NCI-H2196 treated with DMSO at 0.1 percent for 48 hours (cell line): ENCODE measurements around the gene UNC119B.
"Not testable (repeated sequence)": the region's sequence is repeated elsewhere in the genome, so short reads cannot be mapped to it uniquely, and the experiment has no call there.

ENCODE experiments used
- DNase-seq: peaks from one replicate; lab custom pipeline; 2025; ENCODE audit not compliant: unreplicated experiment; lab: John Stamatoyannopoulos, UW

Gene UNC119B

GRCh38 chr12:120710031-120710804 is at the start of gene UNC119B:
Gene UNC119B, plus strand, starts transcription at chr12:120710458. Its CDS starts 17 bp downstream, at chr12:120710475.
- peak; percentile 48 for DNase-seq

GRCh38 chr12:120661432-120661831 is 48.8 kb upstream of the UNC119B start:
- no peak for DNase-seq

- DNase-seq, result no peak
Observed at GRCh38 chr12:120662879-120663278, 47.4 kb upstream of the UNC119B start.

GRCh38 chr12:120663741-120664140 is 46.5 kb upstream of the UNC119B start:
- DNase-seq, result no peak

- no peak for DNase-seq
Observed at GRCh38 chr12:120666571-120667390, 43.5 kb upstream of the UNC119B start.

GRCh38 chr12:120668091-120668867 is 42.0 kb upstream of the UNC119B start:
- no peak for DNase-seq

- DNase-seq, result no peak
Observed at GRCh38 chr12:120668868-120669840, 41.1 kb upstream of the UNC119B start.

- DNase-seq, result not testable (repeated sequence)
Observed at GRCh38 chr12:120670237-120670636, 40.0 kb upstream of the UNC119B start.

GRCh38 chr12:120670667-120671066 is 39.6 kb upstream of the UNC119B start:
- DNase-seq, result no peak

GRCh38 chr12:120674097-120674636 is 36.1 kb upstream of the UNC119B start:
- no peak for DNase-seq

- no peak for DNase-seq
Observed at GRCh38 chr12:120677765-120678473, 32.3 kb upstream of the UNC119B start.

GRCh38 chr12:120678572-120678971 is 31.7 kb upstream of the UNC119B start:
- DNase-seq, result no peak

- DNase-seq, result no peak
Observed at GRCh38 chr12:120680165-120680738, 30.0 kb upstream of the UNC119B start.

- DNase-seq, result no peak
Observed at GRCh38 chr12:120684523-120684932, 25.7 kb upstream of the UNC119B start.

GRCh38 chr12:120685522-120685921 is 24.7 kb upstream of the UNC119B start:
- DNase-seq, result no peak

- peak; percentile 95 for DNase-seq
Observed at GRCh38 chr12:120686151-120686689, 24.0 kb upstream of the UNC119B start.

- DNase-seq, result peak; percentile 98
Observed at GRCh38 chr12:120686690-120687577, 23.3 kb upstream of the UNC119B start, which contains the start of gene MLEC. Gene MLEC, plus strand, starts transcription at chr12:120687149. Its CDS starts 148 bp downstream, at chr12:120687297.
